ENCODE measurements around the gene MANSC4. TPM values are rescaled to one million over a fixed set of nuclear protein-coding genes. Genes with fewer than 3 reads are reported as not detected.

Gene MANSC4
- total and polyA plus RNA-seq, 2 donors (not counting 3 experiments of a cell fraction or from before 2014, with no cell fraction given), result not detected

GRCh38 chr12:27802511-27802910 is 22.5 kb upstream of the MANSC4 start:
- dilution Hi-C loops (cut with MboI; ENCODE audit: extremely low pct_ligation_motif_present, low sequenced_read_pairs) (no loop called here), intact Hi-C loops (cut with micrococcal nuclease) (no loop called here)
- POLR2A ChIA-PET, result no interaction called here
- no TSS peak for BruUV-seq (replicated peaks)
- TF ChIP-seq POLR2AphosphoS5 (IDR thresholded peaks at IDR 0.05; ENCODE audit: insufficient read depth, low read depth, low read length), result no peak
- H3K4me1 ChIP-seq (ENCODE audit: control insufficient read depth, extremely low read depth, insufficient read depth, low read length), result no peaks in the 10 kb centered on the region
- no peak overlapping the region for H3K4me2 ChIP-seq (ENCODE audit: insufficient read depth, low read length)
- H3K27me3 ChIP-seq (ENCODE audit: control insufficient read depth in 2 of 2, insufficient read depth in 2 of 2, low read length in 2 of 2), result peaks cover 0 to 3% of the 10 kb centered on the region in 2 experiments
- H4K20me1 ChIP-seq (replicated peaks; ENCODE audit: control insufficient read depth, extremely low read depth, insufficient read depth, low read length), result no peaks in the 10 kb centered on the region
- H2AFZ ChIP-seq (ENCODE audit: low read depth, low read length), result no peak overlapping the region
- H3K9me3 ChIP-seq (replicated peaks; ENCODE audit: control insufficient read depth, insufficient read depth, low read length), result no peaks in the 10 kb centered on the region
- H3K9ac ChIP-seq (replicated peaks; ENCODE audit: extremely low read depth, insufficient read depth, low read length), result no peak overlapping the region
- FAIRE-seq, result no peak
- no peaks in the 10 kb centered on the region for H3K79me2 ChIP-seq (ENCODE audit: control insufficient read depth, insufficient read depth, low read length)
- no peak for DNase-seq (ENCODE audit: low read depth, low spot score)
- peaks cover 0 to 3% of the 10 kb centered on the region in 2 experiments for H3K36me3 ChIP-seq (ENCODE audit: control insufficient read depth in 2 of 2, extremely low read depth in 1 of 2, insufficient read depth in 2 of 2, low read length in 2 of 2)
- H3K27ac ChIP-seq (ENCODE audit: insufficient read depth, low read depth, low read length), result no peak overlapping the region
- CTCF ChIA-PET, result no interaction called here
- H3K4me3 ChIP-seq (replicated peaks in 1 of 3; ENCODE audit: insufficient read depth in 1 of 3, low read depth in 1 of 3, low read length in 3 of 3), result no peak overlapping the region
- H3K9me1 ChIP-seq (replicated peaks; ENCODE audit: control insufficient read depth, extremely low read depth, insufficient read depth, low read length), result no peaks in the 10 kb centered on the region

- H3K36me3 ChIP-seq (ENCODE audit: control insufficient read depth in 2 of 2, extremely low read depth in 1 of 2, insufficient read depth in 2 of 2, low read length in 2 of 2), result peaks cover 2 to 3% of the 10 kb centered on the region in 2 experiments
- H2AFZ ChIP-seq (ENCODE audit: low read depth, low read length), result no peak overlapping the region
- CTCF ChIA-PET, result no interaction called here
- no peak overlapping the region for H3K4me3 ChIP-seq (replicated peaks in 1 of 3; ENCODE audit: insufficient read depth in 1 of 3, low read depth in 1 of 3, low read length in 3 of 3)
- DNase-seq (ENCODE audit: low read depth, low spot score) (no peak), FAIRE-seq (no peak)
- no peaks in the 10 kb centered on the region for H3K9me1 ChIP-seq (replicated peaks; ENCODE audit: control insufficient read depth, extremely low read depth, insufficient read depth, low read length)
- H3K4me2 ChIP-seq (ENCODE audit: insufficient read depth, low read length), result no peak overlapping the region
- no peak overlapping the region for H3K27ac ChIP-seq (ENCODE audit: insufficient read depth, low read depth, low read length)
- no peaks in the 10 kb centered on the region for H3K4me1 ChIP-seq (ENCODE audit: control insufficient read depth, extremely low read depth, insufficient read depth, low read length)
- no TSS peak for BruUV-seq (replicated peaks)
- no peaks in the 10 kb centered on the region for H3K79me2 ChIP-seq (ENCODE audit: control insufficient read depth, insufficient read depth, low read length)
- H3K27me3 ChIP-seq (ENCODE audit: control insufficient read depth in 2 of 2, insufficient read depth in 2 of 2, low read length in 2 of 2), result peaks cover 0 to 3% of the 10 kb centered on the region in 2 experiments
- no peaks in the 10 kb centered on the region for H3K9me3 ChIP-seq (replicated peaks; ENCODE audit: control insufficient read depth, insufficient read depth, low read length)
- no peaks in the 10 kb centered on the region for H4K20me1 ChIP-seq (replicated peaks; ENCODE audit: control insufficient read depth, extremely low read depth, insufficient read depth, low read length)
- POLR2A ChIA-PET, result interaction anchor here (0.7 kb wide), 1 partner anchor 16 kb away, joined by 3 read pairs; no protein-coding TSS in a partner anchor
- intact Hi-C loops (cut with micrococcal nuclease), result no loop called here
- no peak overlapping the region for H3K9ac ChIP-seq (replicated peaks; ENCODE audit: extremely low read depth, insufficient read depth, low read length)
- TF ChIP-seq FOS (IDR thresholded peaks at IDR 0.05; ENCODE audit: borderline replicate concordance, insufficient read depth, low read length), result no peak
- TF ChIP-seq GATA2 (IDR thresholded peaks at IDR 0.05; ENCODE audit: insufficient read depth, insufficient read length, low read depth, low read length), result no peak
- TF ChIP-seq POLR2AphosphoS5 (IDR thresholded peaks at IDR 0.05; ENCODE audit: insufficient read depth, low read depth, low read length), result no peak
- dilution Hi-C loops (cut with MboI; ENCODE audit: extremely low pct_ligation_motif_present, low sequenced_read_pairs), result no loop called here
These were observed 21.6 kb upstream of the MANSC4 start for GRCh38 chr12:27801630-27802029.

Data from endothelial cell of umbilical vein (primary cell).